Activated T-cell treated with anti-CD3 and anti-CD28 coated beads, Interleukin-2, amount 50 U/mL, for 1 hour (primary cell): ENCODE measurements around the gene ANK2.

ENCODE experiments used
- DNase-seq: peaks from one replicate; pipeline ENCODE4 v3.0.0-alpha.2; 2020

The ANK2 gene

DNA sequence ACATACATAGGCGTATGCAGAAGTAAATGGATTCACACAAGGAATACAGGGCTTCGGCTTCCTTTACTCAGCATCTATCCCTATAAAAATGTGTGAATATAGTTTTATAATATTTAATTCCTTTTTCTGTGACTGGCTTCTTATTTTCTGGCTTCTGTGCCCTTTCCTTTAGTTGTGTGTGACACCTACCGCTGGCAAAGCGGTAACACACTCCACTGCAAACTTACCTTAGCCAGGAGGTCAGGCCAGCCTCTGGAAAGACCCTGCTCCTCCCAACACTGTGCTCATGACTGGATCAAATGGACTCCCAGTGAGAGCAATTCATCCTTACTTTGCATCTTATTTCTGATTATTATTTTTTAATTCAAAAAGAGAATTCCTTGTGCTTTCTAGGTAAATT, 244.2 kb downstream of the ANK2 start:
- DNase-seq: no peak

DNA sequence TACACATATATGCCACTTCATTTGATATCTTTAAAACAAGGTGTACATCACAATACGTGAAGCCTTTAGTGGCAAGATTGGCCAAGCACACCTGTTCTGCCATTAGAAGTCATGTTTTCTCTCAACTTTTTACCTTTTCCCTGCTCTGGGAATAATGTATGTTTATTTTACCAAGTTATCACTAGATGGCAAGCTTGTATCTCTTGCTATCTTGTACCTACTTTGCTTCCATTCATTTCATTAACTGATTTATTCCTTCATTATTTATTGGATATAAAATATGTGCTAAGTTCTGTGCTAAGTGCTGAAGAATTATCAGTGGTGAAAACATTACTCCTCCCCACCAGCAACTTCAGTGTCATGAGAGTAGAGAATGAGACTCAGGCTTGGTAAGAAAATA, 245.5 kb downstream of the ANK2 start:
- DNase-seq: no peak

DNA sequence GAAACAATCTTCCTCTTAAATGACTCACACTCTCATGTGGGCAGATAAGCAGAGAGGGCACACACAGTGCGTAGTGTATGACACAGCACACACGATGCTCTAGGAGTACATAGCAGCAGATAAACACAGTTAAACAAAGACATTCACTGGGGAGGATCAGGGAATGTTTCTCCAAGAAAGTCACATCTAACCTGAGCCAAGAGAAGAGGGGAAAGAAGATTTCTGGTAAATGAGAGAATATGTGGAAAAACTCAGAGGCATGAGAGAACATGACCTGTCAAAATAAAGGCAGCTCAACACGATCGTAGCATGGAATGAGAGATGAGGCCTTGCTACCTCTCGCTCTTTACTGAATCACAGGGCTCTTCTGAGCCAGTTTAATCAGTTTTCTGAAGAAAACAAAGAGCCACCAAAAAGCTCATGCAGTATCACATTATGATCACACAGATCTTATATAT, 251.0 kb downstream of the ANK2 start:
- no peak for DNase-seq

DNA sequence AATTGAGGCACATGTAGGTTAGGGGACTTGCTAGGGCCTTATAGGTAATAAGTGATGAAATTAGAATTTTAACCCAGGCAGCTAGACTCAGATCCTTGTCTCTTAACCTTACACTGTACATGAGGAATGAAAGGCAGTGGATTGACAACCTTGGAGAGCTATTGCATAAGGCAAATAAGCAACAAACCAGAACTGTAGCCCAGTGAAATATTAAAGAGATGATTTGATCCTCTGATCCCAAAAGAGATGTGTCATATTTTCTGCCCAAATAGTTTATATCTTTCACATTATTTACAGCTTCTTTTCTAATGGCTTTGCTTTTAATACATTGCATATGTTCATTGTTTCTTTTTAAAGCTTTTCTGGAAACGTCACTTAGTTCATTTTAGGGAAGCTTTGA, 252.6 kb downstream of the ANK2 start:
- no peak for DNase-seq

DNA sequence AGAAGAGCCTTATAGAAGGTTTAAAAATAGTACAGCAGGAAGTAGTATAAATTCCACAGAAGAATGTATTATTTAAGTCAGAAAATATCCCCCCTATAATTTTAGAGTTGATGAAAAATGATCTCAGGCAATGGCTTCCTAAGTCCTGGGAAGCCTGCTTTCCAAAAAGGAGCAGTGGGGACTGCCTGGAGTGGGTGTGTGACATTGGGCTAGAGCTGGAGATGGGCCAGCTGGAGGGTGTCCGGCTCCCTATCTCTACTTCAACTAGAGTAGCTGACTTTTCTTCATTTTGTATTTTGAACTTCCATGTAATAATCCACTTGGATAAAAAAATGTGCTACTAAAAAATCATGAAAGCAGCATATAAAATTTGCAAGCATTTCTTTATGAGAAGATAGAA, 253.9 kb downstream of the ANK2 start:
- DNase-seq: no peak

DNA sequence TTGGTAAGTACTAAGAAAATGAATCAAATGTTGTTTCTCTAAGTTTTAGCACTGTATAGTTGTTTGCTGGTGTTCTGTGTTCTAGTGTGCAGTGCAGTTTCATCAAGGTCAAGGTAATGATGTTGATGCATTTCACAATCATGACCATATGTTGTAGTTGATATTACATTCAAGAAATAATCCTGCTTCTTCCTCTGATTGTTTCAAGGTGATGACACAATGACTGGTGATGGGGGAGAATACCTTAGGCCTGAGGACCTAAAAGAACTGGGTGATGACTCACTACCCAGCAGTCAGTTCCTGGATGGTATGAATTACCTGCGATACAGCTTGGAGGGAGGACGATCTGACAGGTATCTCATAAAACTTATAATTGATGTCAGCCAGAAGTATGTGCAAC, 261.6 kb downstream of the ANK2 start:
- no peak for DNase-seq

DNA sequence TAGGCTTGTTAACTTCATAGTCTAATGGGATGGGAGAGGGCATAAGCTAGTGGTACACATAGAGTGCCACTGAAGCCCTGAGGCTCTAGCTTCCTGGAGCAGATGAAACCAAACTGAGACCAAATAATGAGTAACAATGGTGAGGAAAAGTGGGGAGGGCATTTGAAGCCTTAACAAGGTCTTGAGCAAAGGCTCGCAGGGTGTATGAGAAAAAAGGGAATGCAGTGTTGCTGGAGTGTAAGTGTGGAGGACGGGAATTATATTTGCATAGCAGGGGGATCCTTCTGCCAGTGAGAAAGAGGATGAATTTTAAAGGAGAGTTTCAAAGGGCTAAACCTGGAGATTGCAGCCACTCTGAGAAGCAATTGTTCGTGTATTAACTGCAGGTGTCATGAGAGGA, 263.1 kb downstream of the ANK2 start:
- DNase-seq: no peak

DNA sequence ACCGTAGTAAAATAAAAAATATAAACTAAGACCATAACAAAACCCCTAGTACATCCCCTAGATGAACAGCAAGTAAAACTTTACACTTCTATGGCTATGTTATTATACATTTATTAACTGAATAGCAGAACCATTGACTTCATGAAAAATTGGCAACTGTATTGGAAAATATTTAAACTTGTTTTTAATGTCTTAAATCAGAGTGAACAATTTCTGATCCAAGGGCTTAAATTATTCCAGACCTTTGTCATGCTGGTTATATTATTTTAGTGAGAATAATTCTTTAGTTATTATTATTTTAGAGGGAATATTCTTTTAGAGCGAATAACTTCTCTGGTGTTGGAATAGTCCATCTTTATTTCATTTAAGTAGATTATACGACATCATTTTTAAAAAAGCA, 265.0 kb downstream of the ANK2 start:
- DNase-seq: no peak

DNA sequence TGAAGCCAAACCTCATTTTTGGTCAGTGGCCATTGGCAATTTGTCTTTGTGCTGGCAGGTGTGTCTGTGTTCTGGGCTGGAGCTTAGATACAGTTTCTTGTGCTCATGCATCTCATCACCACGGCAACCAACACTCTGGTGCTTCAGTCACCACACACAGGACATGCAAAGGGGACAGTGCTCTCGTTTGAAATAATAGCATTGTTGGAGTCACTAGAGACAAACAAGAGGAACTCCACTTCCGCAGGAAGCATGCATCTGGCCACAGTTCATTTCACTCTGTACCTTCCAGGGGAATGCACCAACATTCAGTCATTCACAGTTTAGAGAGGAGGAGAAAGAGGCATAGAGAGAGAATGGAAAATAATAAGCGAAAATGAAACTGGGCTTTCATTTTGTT, 267.4 kb downstream of the ANK2 start:
- DNase-seq: no peak

DNA sequence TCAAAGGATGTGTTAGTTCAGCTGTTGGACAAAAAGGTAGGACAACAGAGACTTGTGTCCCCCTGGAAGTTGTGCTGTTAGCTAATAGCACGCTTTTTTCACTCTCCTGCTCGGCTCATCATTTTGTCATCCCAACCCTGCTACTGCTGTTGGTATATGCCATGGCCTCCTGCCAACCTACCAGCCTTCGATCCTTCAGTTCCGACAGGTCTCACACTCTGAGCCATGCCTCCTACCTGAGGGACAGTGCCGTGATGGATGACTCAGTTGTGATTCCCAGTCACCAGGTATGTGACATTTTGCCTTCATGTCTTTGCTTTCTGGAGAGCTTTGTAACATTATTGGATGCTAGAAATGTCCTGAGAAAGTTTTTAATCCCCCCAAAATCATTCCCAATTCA, 268.1 kb downstream of the ANK2 start:
- no peak for DNase-seq

DNA sequence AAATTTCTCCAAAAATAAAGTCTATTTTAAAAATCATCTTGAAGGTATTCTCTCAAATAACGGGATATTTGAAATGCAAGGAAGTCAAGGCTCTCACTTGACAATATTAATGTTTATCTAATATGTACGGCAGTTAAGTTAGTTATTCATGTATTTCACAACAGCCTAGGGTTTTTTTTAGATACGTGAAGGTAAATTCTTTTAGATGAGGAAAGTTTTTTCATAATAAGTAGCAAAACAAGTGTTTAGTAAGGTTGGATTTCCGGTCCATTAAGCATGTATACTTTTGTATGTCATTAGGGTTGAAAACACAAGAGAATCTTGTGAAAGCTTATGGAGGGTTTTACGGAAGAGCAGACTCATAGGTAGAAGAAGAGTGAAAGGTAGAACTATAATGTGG, 273.3 kb downstream of the ANK2 start:
- no peak for DNase-seq

DNA sequence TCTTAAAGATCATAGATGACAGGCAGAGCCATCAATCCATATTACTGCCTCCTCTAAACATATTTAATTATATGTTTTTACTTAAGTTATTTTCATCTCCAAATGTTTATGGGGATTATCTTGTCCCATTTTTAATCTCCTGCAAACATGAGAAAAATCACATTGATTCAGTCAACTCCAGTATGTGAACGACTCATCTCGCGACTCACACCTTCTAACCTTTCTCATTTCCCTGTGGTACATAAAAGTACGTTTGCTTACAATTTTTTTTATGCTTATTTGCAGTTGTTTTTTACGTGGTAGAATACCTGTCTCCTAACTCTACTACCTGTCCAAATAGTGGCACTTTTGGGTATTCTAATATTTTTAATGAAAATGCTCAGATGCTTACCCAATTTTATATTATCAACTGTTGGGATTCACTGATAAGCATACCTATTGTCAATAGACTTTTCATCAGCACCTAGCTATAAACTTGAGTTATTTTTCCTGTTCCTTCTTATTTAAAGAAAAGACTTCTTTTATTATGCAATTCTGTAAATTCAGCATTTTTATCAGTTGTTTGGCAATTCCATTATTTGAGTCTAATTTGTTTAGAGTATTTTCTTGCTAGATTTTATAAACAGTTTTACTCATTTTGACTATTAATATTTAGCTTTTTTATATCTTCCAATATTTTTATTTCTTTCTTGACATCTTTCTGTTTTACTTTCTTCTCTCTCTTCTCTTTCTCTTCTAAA, 276.6 kb downstream of the ANK2 start:
- no peak for DNase-seq

DNA sequence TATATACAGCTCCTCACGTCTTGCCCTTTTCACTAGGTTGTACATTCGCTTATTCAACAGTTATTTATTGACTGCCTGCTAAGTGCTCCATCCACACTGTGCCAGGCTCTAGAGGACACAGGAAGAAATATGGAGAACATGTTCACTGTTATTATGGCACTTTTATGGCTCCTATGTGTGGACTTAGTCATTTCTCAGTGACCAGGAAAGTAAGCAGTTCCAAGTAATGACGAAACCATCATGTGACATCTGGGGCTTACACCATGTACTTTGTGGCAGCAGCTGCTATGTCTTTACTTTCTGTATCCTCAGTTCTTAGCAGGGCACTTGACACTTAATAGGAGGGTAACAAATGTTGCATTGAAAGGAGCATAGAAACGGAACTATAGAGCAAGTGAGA, 278.0 kb downstream of the ANK2 start:
- DNase-seq: no peak

DNA sequence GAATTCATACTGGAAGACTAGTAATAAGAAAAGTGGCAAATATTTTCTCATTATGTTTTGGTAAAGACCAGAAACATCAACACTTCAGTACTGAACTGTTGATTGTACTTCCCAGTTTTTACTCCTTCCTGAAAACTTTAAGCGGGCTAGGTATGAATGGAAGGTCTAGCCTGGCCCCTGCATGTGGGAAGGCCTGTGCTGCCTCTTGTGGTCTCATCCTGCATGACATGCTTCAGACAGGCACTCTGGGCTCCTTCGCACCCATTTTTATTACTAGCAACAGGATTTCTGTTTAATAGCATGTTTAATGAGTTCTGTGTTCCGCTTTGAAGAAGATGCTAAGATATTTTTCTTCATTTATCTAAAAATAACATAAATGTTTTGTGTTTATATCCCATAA, 279.1 kb downstream of the ANK2 start:
- DNase-seq: no peak

DNA sequence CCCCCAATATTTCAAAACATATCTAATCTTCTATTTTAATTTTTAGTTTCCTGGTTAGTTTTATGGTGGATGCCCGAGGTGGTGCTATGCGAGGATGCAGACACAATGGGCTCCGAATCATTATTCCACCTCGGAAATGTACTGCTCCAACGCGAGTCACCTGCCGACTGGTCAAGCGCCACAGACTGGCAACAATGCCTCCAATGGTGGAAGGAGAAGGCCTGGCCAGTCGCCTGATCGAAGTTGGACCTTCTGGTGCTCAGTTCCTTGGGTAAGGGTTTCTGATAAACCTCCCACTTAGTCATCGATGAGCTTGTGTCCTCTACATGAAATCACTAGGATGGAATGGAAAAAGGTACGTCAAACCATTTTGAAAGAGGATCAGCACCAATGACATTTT, 280.7 kb downstream of the ANK2 start:
- DNase-seq: no peak

DNA sequence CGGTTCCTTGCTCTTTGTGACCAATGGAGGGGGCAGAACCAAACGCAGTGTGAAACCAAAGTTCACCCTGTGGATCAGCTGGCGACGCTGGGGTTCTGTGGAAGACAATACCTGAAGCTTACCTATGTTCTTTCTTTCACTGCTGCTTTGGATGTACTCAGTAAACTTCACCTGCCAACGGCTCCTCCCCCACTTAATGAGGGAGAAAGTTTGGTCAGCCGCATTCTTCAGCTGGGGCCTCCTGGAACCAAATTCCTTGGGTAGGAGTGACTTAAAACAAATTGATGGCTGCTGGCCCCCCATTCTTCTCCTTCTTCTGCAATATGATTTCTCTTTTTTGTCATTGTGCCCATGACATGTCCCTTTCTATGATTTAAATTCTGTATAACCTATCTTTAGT, 282.4 kb downstream of the ANK2 start:
- DNase-seq: no peak

DNA sequence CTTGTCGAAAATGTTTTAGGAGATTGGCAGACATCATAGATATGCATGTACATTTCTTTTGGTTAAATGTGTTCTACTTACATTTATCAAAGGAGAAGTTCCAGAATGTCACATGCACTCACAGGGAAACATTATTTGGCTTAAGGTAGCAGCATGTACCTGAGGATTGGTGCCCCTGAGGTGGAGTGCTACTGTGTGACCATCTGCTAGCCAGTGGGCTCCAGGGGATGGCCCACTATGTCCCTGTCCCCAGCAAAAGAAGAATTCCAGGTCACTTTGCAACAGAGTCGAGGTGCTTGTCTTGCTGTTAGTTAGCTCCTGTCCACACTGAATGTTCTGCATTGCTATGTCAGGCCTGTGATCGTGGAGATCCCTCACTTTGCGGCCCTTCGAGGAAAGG, 283.2 kb downstream of the ANK2 start:
- DNase-seq: no peak

DNA sequence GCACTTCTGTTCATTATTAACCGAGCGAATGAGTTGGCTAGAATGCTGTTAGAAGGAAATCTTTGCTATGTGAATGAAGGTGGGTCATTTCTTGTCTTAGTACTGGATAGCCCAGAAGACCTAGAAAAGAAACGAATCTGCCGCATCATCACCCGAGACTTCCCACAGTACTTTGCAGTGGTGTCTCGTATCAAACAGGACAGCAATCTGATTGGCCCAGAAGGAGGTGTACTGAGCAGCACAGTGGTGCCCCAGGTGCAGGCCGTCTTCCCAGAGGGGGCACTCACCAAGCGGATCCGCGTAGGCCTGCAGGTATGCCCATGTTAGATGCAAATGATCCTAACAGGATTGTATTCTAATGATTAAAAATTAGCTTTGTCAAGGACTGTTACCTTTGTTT, 286.3 kb downstream of the ANK2 start:
- DNase-seq: no peak

DNA sequence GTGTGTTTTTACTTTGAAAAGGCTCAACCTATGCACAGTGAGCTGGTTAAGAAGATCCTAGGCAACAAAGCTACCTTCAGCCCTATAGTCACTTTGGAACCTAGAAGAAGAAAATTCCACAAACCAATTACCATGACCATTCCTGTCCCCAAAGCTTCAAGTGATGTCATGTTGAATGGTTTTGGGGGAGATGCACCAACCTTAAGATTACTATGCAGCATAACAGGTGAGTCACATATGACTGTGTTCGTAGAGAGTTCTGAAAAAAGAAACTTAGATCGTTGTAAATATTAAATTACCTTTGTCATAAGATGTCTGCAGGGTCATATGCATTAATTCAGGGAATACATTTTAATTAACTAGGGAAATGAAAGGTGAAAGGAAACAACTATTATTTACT, 287.1 kb downstream of the ANK2 start:
- DNase-seq: no peak

DNA sequence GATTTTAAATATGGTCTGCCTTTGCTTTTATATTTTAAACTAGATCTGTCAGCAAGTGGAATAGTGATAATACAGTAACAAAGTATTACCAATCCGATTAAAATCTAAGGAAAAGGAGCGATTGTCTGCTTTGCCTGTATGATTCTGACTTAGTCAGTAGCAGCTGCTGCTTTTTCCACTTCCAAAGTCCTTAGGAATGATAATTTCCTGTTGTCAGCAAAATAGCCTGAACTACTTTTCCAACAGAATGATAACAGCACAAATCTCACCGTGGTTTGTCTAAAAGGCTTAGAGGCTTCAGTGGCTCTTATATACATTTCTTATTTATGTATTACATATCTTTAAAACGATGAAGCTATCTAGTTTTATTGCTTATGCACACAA, 290.0 kb downstream of the ANK2 start:
- no peak for DNase-seq

DNA sequence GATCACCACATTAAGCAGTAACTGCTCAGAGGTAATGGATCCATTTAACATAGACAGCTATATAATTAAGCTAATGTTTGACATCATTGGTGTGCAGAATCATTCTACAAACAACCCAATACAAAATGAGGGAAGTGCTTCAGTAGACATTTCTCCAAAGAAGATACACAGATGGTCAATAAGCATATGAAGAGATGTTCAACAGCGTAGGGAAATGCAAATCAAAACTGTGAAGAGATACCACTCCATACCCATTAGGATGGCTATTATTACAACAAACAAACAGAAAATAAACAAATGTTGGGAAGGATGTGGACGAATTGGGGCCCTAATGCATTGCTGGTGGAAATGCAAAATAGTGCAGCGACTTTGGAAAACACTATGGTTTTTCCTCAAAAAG, 294.6 kb downstream of the ANK2 start:
- no peak for DNase-seq

DNA sequence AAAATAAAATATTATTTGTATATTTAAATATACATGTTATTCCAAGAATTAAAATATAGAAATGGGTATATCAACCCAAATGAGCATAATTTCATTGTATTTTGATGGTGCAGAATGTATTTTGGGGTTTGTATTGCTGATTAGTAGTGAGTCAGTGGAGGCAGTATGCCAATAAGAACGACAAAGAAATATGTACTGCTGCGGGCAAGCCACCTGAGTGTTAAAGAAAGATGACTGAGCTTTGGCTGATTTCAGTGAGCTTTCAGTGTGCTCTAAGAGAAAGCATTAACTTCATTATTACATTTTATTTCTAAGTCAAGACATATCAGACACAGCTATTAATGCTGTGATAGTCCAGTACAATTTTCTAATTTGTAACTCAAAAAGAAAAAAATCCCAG, 297.8 kb downstream of the ANK2 start:
- DNase-seq: no peak

DNA sequence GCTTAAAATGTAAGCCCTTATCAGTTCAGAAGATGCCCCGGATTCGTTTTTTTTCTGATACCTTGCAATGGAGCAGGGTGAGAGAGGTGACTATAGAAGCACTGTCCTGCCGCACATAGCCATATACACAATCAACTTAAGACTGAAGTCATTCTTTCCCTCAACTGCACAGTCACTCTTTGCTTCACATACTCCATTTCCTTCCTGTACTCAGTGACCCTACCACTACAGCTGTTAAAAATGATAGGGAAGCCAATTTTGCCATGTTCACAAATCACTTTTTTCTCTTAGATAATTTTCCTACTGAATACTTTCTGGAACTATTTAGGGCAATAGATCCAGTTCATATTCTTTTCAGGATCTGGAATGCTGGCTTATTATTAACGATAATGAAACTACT, 300.0 kb downstream of the ANK2 start:
- DNase-seq: no peak

DNA sequence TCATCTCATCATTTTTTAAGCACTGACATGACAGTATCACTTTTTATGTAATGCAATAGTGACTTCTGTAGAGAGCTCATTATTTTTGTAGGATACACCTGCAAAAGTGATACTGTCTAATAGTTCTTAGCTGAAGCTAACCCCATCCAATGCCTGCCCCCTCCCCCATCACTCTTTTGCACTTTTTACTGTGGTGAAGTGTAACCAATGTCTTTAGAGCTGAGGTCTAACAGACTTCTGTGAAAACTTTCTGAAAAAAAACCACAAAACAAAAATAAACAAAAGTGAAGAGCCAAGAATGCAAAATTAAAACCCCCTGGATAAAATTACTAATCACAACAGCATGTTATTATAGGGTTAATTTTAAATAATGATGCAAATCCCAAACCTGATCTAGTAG, 301.1 kb downstream of the ANK2 start:
- DNase-seq: no peak

DNA sequence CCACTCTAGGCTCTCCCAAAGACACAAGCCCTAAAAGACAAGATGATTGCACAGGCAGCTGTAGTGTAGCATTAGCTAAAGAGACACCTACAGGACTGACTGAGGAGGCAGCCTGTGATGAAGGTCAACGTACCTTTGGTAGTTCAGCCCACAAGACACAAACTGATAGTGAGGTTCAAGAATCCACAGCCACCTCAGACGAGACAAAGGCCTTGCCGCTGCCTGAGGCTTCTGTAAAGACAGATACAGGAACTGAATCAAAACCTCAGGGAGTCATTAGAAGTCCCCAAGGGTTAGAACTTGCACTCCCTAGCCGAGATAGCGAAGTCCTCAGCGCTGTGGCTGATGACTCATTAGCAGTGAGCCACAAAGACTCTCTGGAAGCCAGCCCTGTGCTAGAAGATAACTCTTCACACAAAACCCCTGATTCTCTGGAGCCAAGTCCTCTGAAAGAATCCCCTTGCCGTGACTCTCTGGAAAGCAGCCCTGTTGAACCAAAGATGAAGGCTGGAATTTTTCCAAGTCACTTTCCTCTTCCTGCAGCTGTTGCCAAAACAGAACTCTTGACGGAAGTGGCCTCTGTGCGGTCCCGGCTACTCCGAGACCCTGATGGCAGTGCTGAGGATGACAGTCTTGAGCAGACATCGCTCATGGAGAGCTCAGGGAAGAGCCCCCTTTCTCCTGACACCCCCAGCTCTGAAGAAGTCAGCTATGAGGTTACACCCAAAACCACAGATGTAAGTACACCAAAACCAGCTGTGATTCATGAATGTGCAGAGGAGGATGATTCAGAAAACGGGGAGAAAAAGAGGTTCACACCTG, 306.3 kb downstream of the ANK2 start:
- DNase-seq: peak; percentile 58
